ENCODE data around the gene IGSF23.

The IGSF23 gene

GRCh38 chr19:44613295-44614178 is at the start of gene IGSF23:
TSS of gene IGSF23 (plus strand) at chr19:44613563. CDS start at chr19:44613646, 83 bp downstream.
- DNase-seq: no peak

- DNase-seq: no peak
These were observed 46.4 kb upstream of the IGSF23 start for GRCh38 chr19:44566984-44567383.

GRCh38 chr19:44567745-44568144 is 45.6 kb upstream of the IGSF23 start:
- no peak for DNase-seq

- DNase-seq: no peak
These were observed 42.8 kb upstream of the IGSF23 start for GRCh38 chr19:44570603-44570983.

GRCh38 chr19:44570984-44571684 is 42.2 kb upstream of the IGSF23 start:
- peak; percentile 58 for DNase-seq

- no peak for DNase-seq
These were observed 41.4 kb upstream of the IGSF23 start for GRCh38 chr19:44571830-44572580.

- DNase-seq: no peak
These were observed 40.8 kb upstream of the IGSF23 start for GRCh38 chr19:44572581-44572900.

- no peak for DNase-seq
These were observed 40.2 kb upstream of the IGSF23 start for GRCh38 chr19:44573183-44573582.

GRCh38 chr19:44573627-44574026 is 39.7 kb upstream of the IGSF23 start:
- DNase-seq: no peak

- no peak for DNase-seq
These were observed 39.0 kb upstream of the IGSF23 start for GRCh38 chr19:44574186-44574950.

- DNase-seq: no peak
These were observed 38.2 kb upstream of the IGSF23 start for GRCh38 chr19:44575116-44575700.

- DNase-seq: no peak
These were observed 36.4 kb upstream of the IGSF23 start for GRCh38 chr19:44576843-44577565.

- no peak for DNase-seq
These were observed 35.8 kb upstream of the IGSF23 start for GRCh38 chr19:44577566-44577874.

- no peak for DNase-seq
These were observed 33.5 kb upstream of the IGSF23 start for GRCh38 chr19:44579663-44580365.

GRCh38 chr19:44580366-44580895 is 32.9 kb upstream of the IGSF23 start:
- DNase-seq: no peak

- DNase-seq: no peak
These were observed 32.1 kb upstream of the IGSF23 start for GRCh38 chr19:44581288-44581687.

- DNase-seq: no peak
These were observed 30.6 kb upstream of the IGSF23 start for GRCh38 chr19:44582581-44583265.

- no peak for DNase-seq
These were observed 27.8 kb upstream of the IGSF23 start for GRCh38 chr19:44585371-44586133.

- no peak for DNase-seq
These were observed 25.2 kb upstream of the IGSF23 start for GRCh38 chr19:44587963-44588770.
